ENCODE data around the gene KCNC1. TPM values are rescaled to one million over a fixed set of nuclear protein-coding genes. Genes with fewer than 3 reads are reported as not detected.

KCNC1 gene
- polyA plus RNA-seq, 1 donor from 2014 or later: 8.9 TPM

GRCh38 chr11:17772704-17773600, 38.4 kb downstream of the KCNC1 start:
- H3K27me3 ChIP-seq (ENCODE audit: insufficient read depth, low read depth, low read length): no peaks in the 10 kb centered on the region
- no peaks in the 10 kb centered on the region for H3K9me3 ChIP-seq (ENCODE audit: low read length)
- H2AFZ ChIP-seq (ENCODE audit: low read depth, low read length): no peak overlapping the region
- no peak overlapping the region for H3K4me2 ChIP-seq (ENCODE audit: low read length)
- peaks cover 4% of the 10 kb centered on the region for H3K79me2 ChIP-seq (replicated peaks; ENCODE audit: insufficient read depth, low read length)
- no peaks in the 10 kb centered on the region for H3F3A ChIP-seq (ENCODE audit: insufficient read depth, low read length, poor library complexity, severe bottlenecking)
- H3K4me3 ChIP-seq (ENCODE audit: low read length): no peak overlapping the region
- no peaks in the 10 kb centered on the region for H4K20me1 ChIP-seq (ENCODE audit: insufficient read depth)
- no peak for TF ChIP-seq TAF1 (IDR thresholded peaks at IDR 0.05; ENCODE audit: low read depth)
- no peak for TF ChIP-seq CTCF (IDR thresholded peaks at IDR 0.05; ENCODE audit: poor library complexity, severe bottlenecking)
- no peak for TF ChIP-seq REST (IDR thresholded peaks at IDR 0.05; ENCODE audit: borderline replicate concordance)
- no peak for TF ChIP-seq MXI1 (conservative IDR thresholded peaks at IDR 0.05; ENCODE audit: poor library complexity, severe bottlenecking)
- TF ChIP-seq EP300 (conservative IDR thresholded peaks at IDR 0.05; ENCODE audit: poor library complexity, severe bottlenecking): no peak
- TF ChIP-seq RAD21 (conservative IDR thresholded peaks at IDR 0.05): no peak
- TF ChIP-seq POLR2AphosphoS5 (IDR thresholded peaks at IDR 0.05): no peak
- no peak for TF ChIP-seq SMC3 (conservative IDR thresholded peaks at IDR 0.05; ENCODE audit: poor library complexity)
- TF ChIP-seq EZH2 (IDR thresholded peaks at IDR 0.05; ENCODE audit: borderline replicate concordance, insufficient read depth, low read length, poor library complexity, severe bottlenecking): no peak
- H3K36me3 ChIP-seq (ENCODE audit: insufficient read depth, low read length): no peaks in the 10 kb centered on the region
- H3K9me2 ChIP-seq (ENCODE audit: insufficient read depth, low read length): no peaks in the 10 kb centered on the region
- H3K9ac ChIP-seq (ENCODE audit: low read length): no peak overlapping the region
- no peak overlapping the region for H3K27ac ChIP-seq (ENCODE audit: low read length)

- Histone ChIP-seq H3K9me2 (ENCODE audit: insufficient read depth, low read length) (no peaks in the 10 kb centered on the region), H4K20me1 (ENCODE audit: insufficient read depth) (no peaks in the 10 kb centered on the region), H3K4me3 (ENCODE audit: low read length) (no peak overlapping the region), H2AFZ (ENCODE audit: low read depth, low read length) (no peak overlapping the region), H3K27ac (ENCODE audit: low read length) (no peak overlapping the region), H3K9me3 (ENCODE audit: low read length) (no peaks in the 10 kb centered on the region), H3F3A (ENCODE audit: insufficient read depth, low read length, poor library complexity, severe bottlenecking) (no peaks in the 10 kb centered on the region), H3K27me3 (ENCODE audit: insufficient read depth, low read depth, low read length) (no peaks in the 10 kb centered on the region), H3K4me2 (ENCODE audit: low read length) (no peak overlapping the region), H3K36me3 (ENCODE audit: insufficient read depth, low read length) (no peaks in the 10 kb centered on the region), H3K79me2 (replicated peaks; ENCODE audit: insufficient read depth, low read length) (no peaks in the 10 kb centered on the region), H3K9ac (ENCODE audit: low read length) (no peak overlapping the region)
- TF ChIP-seq CTCF (IDR thresholded peaks at IDR 0.05; ENCODE audit: poor library complexity, severe bottlenecking): no peak
- TF ChIP-seq RAD21 (conservative IDR thresholded peaks at IDR 0.05): no peak
- no peak for TF ChIP-seq POLR2AphosphoS5 (IDR thresholded peaks at IDR 0.05)
- TF ChIP-seq SMC3 (conservative IDR thresholded peaks at IDR 0.05; ENCODE audit: poor library complexity): no peak
- TF ChIP-seq TAF1 (IDR thresholded peaks at IDR 0.05; ENCODE audit: low read depth): no peak
- TF ChIP-seq EZH2 (IDR thresholded peaks at IDR 0.05; ENCODE audit: borderline replicate concordance, insufficient read depth, low read length, poor library complexity, severe bottlenecking): no peak
- TF ChIP-seq REST (IDR thresholded peaks at IDR 0.05; ENCODE audit: borderline replicate concordance): no peak
- TF ChIP-seq MXI1 (conservative IDR thresholded peaks at IDR 0.05; ENCODE audit: poor library complexity, severe bottlenecking): no peak
- TF ChIP-seq EP300 (conservative IDR thresholded peaks at IDR 0.05; ENCODE audit: poor library complexity, severe bottlenecking): no peak
Measured at GRCh38 chr11:17773674-17774073, 39.1 kb downstream of the KCNC1 start.
